A204.1 (cell line): Measurements from ENCODE around the gene PGPEP1.

ENCODE experiments used
- FAIRE-seq: peaks from 2 replicates; lab custom pipeline; 2012; peaks lifted over from hg19 to GRCh38; lab: Jason Lieb, UNC

Gene PGPEP1

GRCh38 chr19:18340190-18340989, at the start of gene PGPEP1:
TSS of gene PGPEP1 (plus strand) at chr19:18340598. CDS start at chr19:18340682, 84 bp downstream.
- FAIRE-seq, result no peak

GRCh38 chr19:18291019-18291524, 49.3 kb upstream of the PGPEP1 start:
- no peak for FAIRE-seq

GRCh38 chr19:18291590-18292461, 48.6 kb upstream of the PGPEP1 start:
- FAIRE-seq, result no peak

GRCh38 chr19:18292462-18292809, 48.0 kb upstream of the PGPEP1 start:
- FAIRE-seq, result no peak

- FAIRE-seq, result no peak
Measured at GRCh38 chr19:18292810-18293641, 47.4 kb upstream of the PGPEP1 start.

GRCh38 chr19:18293642-18294466, 46.5 kb upstream of the PGPEP1 start:
- FAIRE-seq, result no peak

GRCh38 chr19:18294467-18294864, 45.9 kb upstream of the PGPEP1 start:
- no peak for FAIRE-seq

- FAIRE-seq, result no peak
Measured at GRCh38 chr19:18295034-18295451, 45.4 kb upstream of the PGPEP1 start.

GRCh38 chr19:18297308-18297707, 43.1 kb upstream of the PGPEP1 start:
- FAIRE-seq, result no peak

GRCh38 chr19:18298601-18299000, 41.8 kb upstream of the PGPEP1 start:
- FAIRE-seq, result no peak

GRCh38 chr19:18299654-18300053, 40.7 kb upstream of the PGPEP1 start:
- FAIRE-seq, result no peak

- no peak for FAIRE-seq
Measured at GRCh38 chr19:18300930-18301717, 39.3 kb upstream of the PGPEP1 start.

- FAIRE-seq, result no peak
Measured at GRCh38 chr19:18301718-18302111, 38.7 kb upstream of the PGPEP1 start.

- FAIRE-seq, result no peak
Measured at GRCh38 chr19:18304208-18304457, 36.3 kb upstream of the PGPEP1 start.

GRCh38 chr19:18304458-18305310, 35.7 kb upstream of the PGPEP1 start:
- FAIRE-seq, result no peak

- FAIRE-seq, result no peak
Measured at GRCh38 chr19:18306209-18306887, 34.0 kb upstream of the PGPEP1 start.

- no peak for FAIRE-seq
Measured at GRCh38 chr19:18306888-18307260, 33.5 kb upstream of the PGPEP1 start.

- FAIRE-seq, result no peak
Measured at GRCh38 chr19:18307271-18307681, 33.1 kb upstream of the PGPEP1 start.
